Right lobe of liver (tissue), 4 donors: ENCODE results near the gene PTH1R.

Source experiments
- CTCF ChIP-seq, 4 donors: fragments of 200-600 bp in 3 of 4; fragments of 450-650 bp in 1 of 4; IDR thresholded peaks; one replicate each; pipeline versions ENCODE4 v1.5.1 to v1.8.0; 2016 to 2022; ENCODE audit warnings: antibody characterized with exemption in 4 of 4, mild to moderate bottlenecking in 2 of 4
- POLR2A ChIP-seq: fragments of 450-650 bp; IDR thresholded peaks from one replicate; pipeline ENCODE4 v1.6.1; 2017; ENCODE audit warnings: antibody characterized with exemption, mild to moderate bottlenecking
- donor health status: DM: no; HTN: no; CAD: no.
- donor health status: DM: no; HTN: no; CAD: no.
- donor health status: DM: no; HTN: yes; CAD: no.

GRCh38 chr3:46905661-46906451 is 28.3 kb downstream of the PTH1R start:
- TF ChIP-seq CTCF (IDR thresholded peaks at IDR 0.05): no peak
- TF ChIP-seq POLR2A: no peak
